CD14-positive monocyte (primary cell): Measurements from ENCODE around the gene RABAC1. TPM values are rescaled to one million over a fixed set of nuclear protein-coding genes. Genes with fewer than 3 reads are reported as not detected.
"Not testable (repeated sequence)": the region's sequence is repeated elsewhere in the genome, so short reads cannot be mapped to it uniquely, and the experiment has no call there.

Experiments
- DNase-seq, 3 donors: peaks; one replicate each; pipeline ENCODE4 v3.0.0-alpha.2; 2011 to 2022
- H2AFZ ChIP-seq: 2 replicates; pipeline ENCODE4 v1.6.0; 2012; ENCODE audit warnings: mild to moderate bottlenecking, low read depth, low read length, inconsistent platforms; ENCODE audit not compliant: insufficient read depth, poor library complexity, severe bottlenecking
- H3K27ac ChIP-seq, 2 donors: 1 replicate in 1 of 2; 2 replicates in 1 of 2; pipeline ENCODE4 v1.5.1; 2012 to 2013; ENCODE audit warnings: low read length in 2 of 2, control low read depth in 1 of 2, inconsistent platforms in 1 of 2, low read depth in 1 of 2, mild to moderate bottlenecking in 1 of 2
- H3K27me3 ChIP-seq, 2 donors: one replicate each; pipeline versions ENCODE4 v1.6.0 to v1.6.1; 2011 to 2013; ENCODE audit warnings: low read length in 2 of 2; ENCODE audit not compliant: control insufficient read depth in 2 of 2, insufficient read depth in 2 of 2
- H3K36me3 ChIP-seq, 2 donors: replicated peaks in 1 of 2; 1 replicate in 1 of 2; 2 replicates in 1 of 2; pipeline versions ENCODE4 v1.5.1 to v1.6.1; 2012 to 2013; ENCODE audit warnings: low read length in 2 of 2, control low read depth in 1 of 2, inconsistent platforms in 1 of 2, mild to moderate bottlenecking in 1 of 2; ENCODE audit not compliant: insufficient read depth in 2 of 2, control insufficient read depth in 1 of 2
- H3K4me1 ChIP-seq, 2 donors: 1 replicate in 1 of 2; 2 replicates in 1 of 2; pipeline versions ENCODE4 v1.5.1 to v1.6.1; 2012 to 2013; ENCODE audit warnings: low read length in 2 of 2, control low read depth in 1 of 2, inconsistent platforms in 1 of 2, mild to moderate bottlenecking in 1 of 2, moderate library complexity in 1 of 2; ENCODE audit not compliant: insufficient read depth in 2 of 2, control insufficient read depth in 1 of 2
- H3K4me2 ChIP-seq: replicated peaks from 2 replicates; pipeline ENCODE3; 2012; ENCODE audit warnings: low read length, moderate library complexity, mild to moderate bottlenecking; ENCODE audit not compliant: poor library complexity, severe bottlenecking; ENCODE audit errors: extremely low read depth
- H3K4me3 ChIP-seq, 3 experiments: fragments of 200-600 bp in 1 of 3; sonication (generic) in 1 of 3; replicated peaks in 1 of 3; 1 replicate in 2 of 3; 2 replicates in 1 of 3; pipeline ENCODE4 v1.5.1; 2011 to 2013; ENCODE audit warnings: low read length in 3 of 3, mild to moderate bottlenecking in 3 of 3, control low read depth in 2 of 3, low read depth in 2 of 3, inconsistent platforms in 1 of 3, moderate library complexity in 1 of 3
- H3K79me2 ChIP-seq: 2 replicates; pipeline ENCODE4 v1.6.0; 2012; ENCODE audit warnings: mild to moderate bottlenecking, control low read depth, inconsistent platforms, low read length, moderate library complexity; ENCODE audit not compliant: insufficient read depth
- H3K9ac ChIP-seq: 2 replicates; pipeline ENCODE4 v1.6.0; 2017; ENCODE audit warnings: low read length, mild to moderate bottlenecking; ENCODE audit not compliant: insufficient read depth, poor library complexity, severe bottlenecking
- H3K9me3 ChIP-seq, 2 donors: replicated peaks in 1 of 2; 1 replicate in 1 of 2; 2 replicates in 1 of 2; pipeline versions ENCODE4 v1.5.1 to v1.6.1; 2012 to 2013; ENCODE audit warnings: low read length in 2 of 2, control low read depth in 1 of 2; ENCODE audit not compliant: control insufficient read depth in 1 of 2, insufficient read depth in 1 of 2
- H4K20me1 ChIP-seq: 2 replicates; pipeline ENCODE4 v1.6.0; 2012; ENCODE audit warnings: mild to moderate bottlenecking, low read length, control low read depth, moderate library complexity; ENCODE audit not compliant: insufficient read depth
- H3K27ac Mint-ChIP-seq, 7 donors: one replicate each; pipeline ENCODE4 v1.8.0; 2020; ENCODE audit warnings: mild to moderate bottlenecking in 7 of 7, mixed read lengths in 7 of 7, moderate library complexity in 6 of 7, inconsistent platforms in 2 of 7
- H3K27me3 Mint-ChIP-seq, 3 donors: one replicate each; pipeline ENCODE4 v1.8.0; 2021 to 2022; ENCODE audit warnings: low read depth in 3 of 3, mild to moderate bottlenecking in 3 of 3, mixed read lengths in 3 of 3, moderate library complexity in 3 of 3, inconsistent platforms in 1 of 3
- H3K36me3 Mint-ChIP-seq, 2 donors: one replicate each; pipeline ENCODE4 v1.8.0; 2020; ENCODE audit warnings: mixed read lengths in 2 of 2, inconsistent platforms in 1 of 2, mild to moderate bottlenecking in 1 of 2
- H3K4me1 Mint-ChIP-seq: one replicate; pipeline ENCODE4 v1.8.0; 2020; ENCODE audit warnings: mild to moderate bottlenecking, mixed read lengths
- H3K4me3 Mint-ChIP-seq, 2 donors: one replicate each; pipeline ENCODE4 v1.8.0; 2020; ENCODE audit warnings: mild to moderate bottlenecking in 2 of 2, mixed read lengths in 2 of 2, moderate library complexity in 1 of 2
- H3K9me3 Mint-ChIP-seq, 7 donors: one replicate each; pipeline ENCODE4 v1.8.0; 2020 to 2022; ENCODE audit warnings: mixed read lengths in 7 of 7, mild to moderate bottlenecking in 6 of 7, moderate library complexity in 6 of 7, inconsistent platforms in 2 of 7
- WGBS: methylation state at CpG from one replicate; pipeline ENCODE4 v1.1.5; 2013; ENCODE audit warnings: missing lambda C conversion rate; ENCODE audit not compliant: insufficient coverage; 5-methylcytosine and 5-hydroxymethylcytosine counted together
- intact Hi-C, 2 donors: fragments of 100-400 bp; cut with micrococcal nuclease; formaldehyde crosslinking; loops; one replicate each; pipeline versions ENCODE4 v1.15.0 to v1.15.1; 2023
- polyA plus RNA-seq, 3 donors: library from polyadenylated mRNA; depleted of rRNA in 1 of 3; unstranded in 2 of 3; stranded (reverse) in 1 of 3; fragments of 300-500 nt in 2 of 3; fragments of >200 nt in 1 of 3; fragmentation: Illumina TruSeq in 2 of 3; gene quantifications; 1 replicate in 2 of 3; 2 replicates in 1 of 3; pipeline ENCODE4 v1.2.3, GENCODE V29; 2012 to 2021
- TF ChIP-seq, protein P1 (sequence below): fragments of 200-600 bp; IDR thresholded peaks from one replicate; pipeline ENCODE4 v1.8.0; 2022; ENCODE audit warnings: antibody characterized with exemption, mild to moderate bottlenecking

Gene RABAC1
- polyA plus RNA-seq, 3 donors: 126 to 234 (median 202) TPM

DNA sequence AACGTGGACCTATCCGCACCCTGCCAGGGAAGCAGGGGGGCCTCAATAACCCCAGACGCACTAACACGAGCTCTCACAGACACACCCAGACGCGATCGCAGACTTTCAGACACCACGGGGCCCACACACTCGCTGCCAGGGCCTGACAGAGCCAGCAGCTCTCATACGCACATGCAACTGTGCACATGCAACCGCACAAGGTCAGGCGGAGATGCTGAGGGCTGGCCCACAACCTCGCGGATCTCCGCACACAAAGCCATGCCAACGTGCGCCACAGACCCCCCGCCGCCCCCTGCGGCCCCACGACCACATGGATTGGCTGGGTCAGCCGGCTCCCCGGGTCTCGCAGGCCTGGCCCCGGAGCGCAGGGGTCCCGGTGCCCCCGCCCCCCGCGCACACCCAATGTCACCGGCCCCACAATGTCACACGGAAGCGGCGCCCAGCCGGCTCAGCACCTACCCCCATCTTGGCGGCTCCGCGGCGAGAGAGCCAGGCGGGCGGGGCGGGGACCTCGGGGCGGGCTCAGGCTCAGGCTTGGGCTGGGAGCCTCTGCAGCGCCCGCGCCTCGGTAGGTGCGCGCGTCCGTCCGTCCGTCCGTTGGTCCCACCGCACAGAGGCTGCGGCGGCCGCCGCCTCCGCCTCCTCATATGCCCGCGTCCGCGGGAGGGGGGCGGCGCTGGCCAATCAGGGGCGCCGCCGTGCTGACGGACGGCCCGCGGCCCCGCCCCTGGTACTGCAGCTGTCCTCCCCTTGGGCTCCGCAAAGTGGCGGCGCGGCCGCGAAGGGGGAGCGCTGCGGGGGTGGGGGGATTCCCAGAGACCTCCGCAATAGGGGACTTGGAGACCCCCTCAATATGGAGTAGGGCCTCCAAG is 34.7 kb upstream of the RABAC1 start, which contains the start of gene ATP1A3:
ATP1A3 (minus strand) TSS at position 619 of the 872 bp plus-strand sequence; CDS start at position 465, 154 bp downstream.
- DNase-seq: peak; percentile 39 to 60 (median 57)
- Histone ChIP-seq H3K4me3 (peak within 1 kb of the TSS in 2 of 3 experiments; percentile 28 to 72), H3K27me3 (peaks cover 20 to 55% of the 10 kb centered on the region in 2 donors), H2AFZ (peak within 1 kb of the TSS; percentile 70), H3K4me2 (peak within 1 kb of the TSS; percentile 83), H3K79me2 (no peaks in the 10 kb centered on the region), H3K27ac (no peak within 1 kb of the TSS), H4K20me1 (no peaks in the 10 kb centered on the region), H3K9me3 (peaks cover 0 to 7% of the 10 kb centered on the region in 2 donors), H3K9ac (no peak within 1 kb of the TSS), H3K4me1 (peaks cover 9 to 22% of the 10 kb centered on the region in 2 donors), H3K36me3 (no peaks in the 10 kb centered on the region)
- under 1% methylated on average over 66 of the region's 84 CpGs for WGBS
- Mint-ChIP-seq H3K27ac (no peak within 1 kb of the TSS), H3K9me3 (peaks cover 0 to 11% (median 3%) of the 10 kb centered on the region in 7 donors), H3K27me3 (peaks cover 46 to 61% (median 49%) of the 10 kb centered on the region in 3 donors), H3K36me3 (peaks cover 0 to 4% of the 10 kb centered on the region in 2 donors), H3K4me1 (peaks cover 13% of the 10 kb centered on the region), H3K4me3 (peak within 1 kb of the TSS; percentile 69 to 85)
- intact Hi-C loops: no loop called here
- TF ChIP-seq, protein P1, sequence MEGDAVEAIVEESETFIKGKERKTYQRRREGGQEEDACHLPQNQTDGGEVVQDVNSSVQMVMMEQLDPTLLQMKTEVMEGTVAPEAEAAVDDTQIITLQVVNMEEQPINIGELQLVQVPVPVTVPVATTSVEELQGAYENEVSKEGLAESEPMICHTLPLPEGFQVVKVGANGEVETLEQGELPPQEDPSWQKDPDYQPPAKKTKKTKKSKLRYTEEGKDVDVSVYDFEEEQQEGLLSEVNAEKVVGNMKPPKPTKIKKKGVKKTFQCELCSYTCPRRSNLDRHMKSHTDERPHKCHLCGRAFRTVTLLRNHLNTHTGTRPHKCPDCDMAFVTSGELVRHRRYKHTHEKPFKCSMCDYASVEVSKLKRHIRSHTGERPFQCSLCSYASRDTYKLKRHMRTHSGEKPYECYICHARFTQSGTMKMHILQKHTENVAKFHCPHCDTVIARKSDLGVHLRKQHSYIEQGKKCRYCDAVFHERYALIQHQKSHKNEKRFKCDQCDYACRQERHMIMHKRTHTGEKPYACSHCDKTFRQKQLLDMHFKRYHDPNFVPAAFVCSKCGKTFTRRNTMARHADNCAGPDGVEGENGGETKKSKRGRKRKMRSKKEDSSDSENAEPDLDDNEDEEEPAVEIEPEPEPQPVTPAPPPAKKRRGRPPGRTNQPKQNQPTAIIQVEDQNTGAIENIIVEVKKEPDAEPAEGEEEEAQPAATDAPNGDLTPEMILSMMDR: no peak

DNA sequence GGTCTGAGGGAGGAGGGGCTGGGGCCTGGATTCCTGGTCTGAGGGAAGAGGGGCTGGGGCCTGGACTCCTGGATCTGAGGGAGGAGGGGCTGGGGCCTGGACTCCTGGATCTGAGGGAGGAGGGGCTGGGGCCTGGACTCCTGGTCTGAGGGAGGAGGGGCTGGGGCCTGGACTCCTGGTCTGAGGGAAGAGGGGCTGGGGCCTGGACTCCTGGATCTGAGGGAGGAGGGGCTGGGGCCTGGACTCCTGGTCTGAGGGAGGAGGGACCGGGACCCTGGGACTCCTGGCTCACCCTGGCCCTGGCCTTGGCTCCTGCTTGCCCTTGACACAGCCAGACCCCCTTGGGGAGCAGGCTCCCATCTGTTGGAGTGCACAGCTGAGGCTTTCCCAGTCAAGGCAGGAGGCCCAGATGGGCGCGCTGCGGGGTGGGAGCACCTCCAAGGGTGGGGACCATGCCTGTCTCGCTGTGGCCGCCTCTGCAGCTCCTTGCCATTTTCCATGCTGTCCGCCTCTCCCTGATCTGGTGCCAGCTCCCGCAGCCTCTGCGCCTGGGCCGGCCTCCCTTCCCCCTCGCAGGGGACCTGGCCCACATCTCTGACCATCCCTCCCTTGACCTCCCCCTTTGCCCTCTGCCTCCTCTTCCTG is 32.9 kb upstream of the RABAC1 start:
- DNase-seq, H3K4me2 ChIP-seq, H3K9me3 ChIP-seq, H3K79me2 ChIP-seq, H4K20me1 ChIP-seq, H3K27ac ChIP-seq, H3K9ac ChIP-seq, H3K9me3 Mint-ChIP-seq, H3K4me1 Mint-ChIP-seq, H3K4me3 ChIP-seq, H3K36me3 Mint-ChIP-seq, H2AFZ ChIP-seq, H3K27ac Mint-ChIP-seq, intact Hi-C loops, H3K36me3 ChIP-seq: not testable (repeated sequence)
- H3K27me3 ChIP-seq: peaks cover 10 to 39% of the 10 kb centered on the region in 2 donors
- H3K4me1 ChIP-seq: peaks cover 4 to 13% of the 10 kb centered on the region in 2 donors
- Mint-ChIP-seq H3K27me3 (peaks cover 32 to 46% (median 35%) of the 10 kb centered on the region in 3 donors), H3K4me3 (peak overlapping the region in 1 of 2 donors; percentile 72)
- 97% methylated on average over 11 of the region's 11 CpGs for WGBS
